K562 (cell line): Measurements from ENCODE around the gene ADGRD1.

Source experiments
- FOXK2 ChIP-seq, 2 experiments: fragments of 450-650 bp; IDR thresholded peaks in 1 of 2; conservative IDR thresholded peaks in 1 of 2; 2 replicates each; pipeline ENCODE4 v1.6.1; 2016; ENCODE audit warnings: low read depth in 2 of 2, mild to moderate bottlenecking in 1 of 2
- FOXP4 ChIP-seq: sonication (generic); formaldehyde crosslinking; IDR thresholded peaks from 2 replicates; pipeline ENCODE4 v1.8.0; 2022; ENCODE audit warnings: mild to moderate bottlenecking, missing genetic modification reagents, borderline replicate concordance
- MAFK ChIP-seq: IDR thresholded peaks from 2 replicates; pipeline ENCODE4 v1.6.1; 2011; ENCODE audit warnings: low read length, improper control_type of control experiment
- POLR2A ChIP-seq: fragments of 450-650 bp; conservative IDR thresholded peaks from 2 replicates; pipeline ENCODE4 v1.6.1; 2016
- POLR2AphosphoS5 ChIP-seq: IDR thresholded peaks from 2 replicates; pipeline ENCODE4 v1.6.1; 2011; ENCODE audit warnings: mild to moderate bottlenecking, low read depth, low read length, moderate library complexity; ENCODE audit not compliant: control insufficient read depth, insufficient read depth
- RFX5 ChIP-seq: IDR thresholded peaks from 2 replicates; pipeline ENCODE4 v1.6.1; 2011; ENCODE audit warnings: low read depth, mild to moderate bottlenecking, improper control_type of control experiment, low read length
- SMAD4 ChIP-seq: fragments of 250-450 bp; sonication (Bioruptor Pico); conservative IDR thresholded peaks from 2 replicates; pipeline ENCODE4 v1.8.0; 2021; ENCODE audit warnings: inconsistent platforms, mild to moderate bottlenecking, moderate library complexity
- ZBTB43 ChIP-seq: sonication (generic); formaldehyde crosslinking; IDR thresholded peaks from 2 replicates; pipeline ENCODE4 v1.8.0; 2023; ENCODE audit warnings: mild to moderate bottlenecking, missing genetic modification reagents
- ZEB2 ChIP-seq: fragments of 450-650 bp; IDR thresholded peaks from 2 replicates; pipeline ENCODE4 v1.6.1; 2016
- TF ChIP-seq, protein P1 (sequence below), 3 experiments: IDR thresholded peaks in 2 of 3; conservative IDR thresholded peaks in 1 of 3; 2 replicates each; pipeline ENCODE4 v1.5.1; 2011 to 2012; ENCODE audit warnings: low read length in 3 of 3, mild to moderate bottlenecking in 3 of 3, control low read depth in 2 of 3, improper control_type of control experiment in 1 of 3, inconsistent platforms in 1 of 3, low read depth in 1 of 3, mixed read lengths in 1 of 3, moderate library complexity in 1 of 3; ENCODE audit not compliant: insufficient read depth in 2 of 3
- TF ChIP-seq, protein P2 (sequence below): sonication (generic); formaldehyde crosslinking; IDR thresholded peaks from 2 replicates; pipeline ENCODE4 v1.8.1; 2022; ENCODE audit warnings: missing genetic modification reagents
- TF ChIP-seq, protein P3 (sequence below): sonication (generic); formaldehyde crosslinking; IDR thresholded peaks from 2 replicates; pipeline ENCODE4 v1.4.0; 2020; ENCODE audit warnings: mild to moderate bottlenecking, missing genetic modification reagents
- TF ChIP-seq, protein P4 (sequence below), 2 experiments: fragments of 450-650 bp in 1 of 2; sonication (generic) in 1 of 2; formaldehyde crosslinking in 1 of 2; IDR thresholded peaks in 1 of 2; conservative IDR thresholded peaks in 1 of 2; 2 replicates each; pipeline versions ENCODE4 v1.6.1 to v1.8.1; 2016 to 2023; ENCODE audit warnings: mild to moderate bottlenecking in 2 of 2, moderate library complexity in 2 of 2, inconsistent platforms in 1 of 2, missing genetic modification reagents in 1 of 2

- TF ChIP-seq, protein P1, sequence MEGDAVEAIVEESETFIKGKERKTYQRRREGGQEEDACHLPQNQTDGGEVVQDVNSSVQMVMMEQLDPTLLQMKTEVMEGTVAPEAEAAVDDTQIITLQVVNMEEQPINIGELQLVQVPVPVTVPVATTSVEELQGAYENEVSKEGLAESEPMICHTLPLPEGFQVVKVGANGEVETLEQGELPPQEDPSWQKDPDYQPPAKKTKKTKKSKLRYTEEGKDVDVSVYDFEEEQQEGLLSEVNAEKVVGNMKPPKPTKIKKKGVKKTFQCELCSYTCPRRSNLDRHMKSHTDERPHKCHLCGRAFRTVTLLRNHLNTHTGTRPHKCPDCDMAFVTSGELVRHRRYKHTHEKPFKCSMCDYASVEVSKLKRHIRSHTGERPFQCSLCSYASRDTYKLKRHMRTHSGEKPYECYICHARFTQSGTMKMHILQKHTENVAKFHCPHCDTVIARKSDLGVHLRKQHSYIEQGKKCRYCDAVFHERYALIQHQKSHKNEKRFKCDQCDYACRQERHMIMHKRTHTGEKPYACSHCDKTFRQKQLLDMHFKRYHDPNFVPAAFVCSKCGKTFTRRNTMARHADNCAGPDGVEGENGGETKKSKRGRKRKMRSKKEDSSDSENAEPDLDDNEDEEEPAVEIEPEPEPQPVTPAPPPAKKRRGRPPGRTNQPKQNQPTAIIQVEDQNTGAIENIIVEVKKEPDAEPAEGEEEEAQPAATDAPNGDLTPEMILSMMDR (IDR thresholded peaks at IDR 0.05 in 2 of 3, conservative IDR thresholded peaks at IDR 0.05 in 1 of 3; ENCODE audit: insufficient read depth in 2 of 3, low read depth in 1 of 3, low read length in 3 of 3), result no peak
- TF ChIP-seq, protein P2, sequence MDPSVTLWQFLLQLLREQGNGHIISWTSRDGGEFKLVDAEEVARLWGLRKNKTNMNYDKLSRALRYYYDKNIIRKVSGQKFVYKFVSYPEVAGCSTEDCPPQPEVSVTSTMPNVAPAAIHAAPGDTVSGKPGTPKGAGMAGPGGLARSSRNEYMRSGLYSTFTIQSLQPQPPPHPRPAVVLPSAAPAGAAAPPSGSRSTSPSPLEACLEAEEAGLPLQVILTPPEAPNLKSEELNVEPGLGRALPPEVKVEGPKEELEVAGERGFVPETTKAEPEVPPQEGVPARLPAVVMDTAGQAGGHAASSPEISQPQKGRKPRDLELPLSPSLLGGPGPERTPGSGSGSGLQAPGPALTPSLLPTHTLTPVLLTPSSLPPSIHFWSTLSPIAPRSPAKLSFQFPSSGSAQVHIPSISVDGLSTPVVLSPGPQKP (CRISPR knock-in tag), result no peak
- TF ChIP-seq ZEB2, result no peak
- TF ChIP-seq FOXP4, result no peak
- TF ChIP-seq SMAD4 (CRISPR knock-in tag), result no peak
- TF ChIP-seq RFX5, result no peak
- no peak for TF ChIP-seq FOXK2 (conservative IDR thresholded peaks at IDR 0.05 in 1 of 2, IDR thresholded peaks at IDR 0.05 in 1 of 2; ENCODE audit: low read depth in 2 of 2)
- TF ChIP-seq MAFK, result no peak
- TF ChIP-seq POLR2A, result no peak
- TF ChIP-seq ZBTB43, result no peak
- TF ChIP-seq, protein P3, sequence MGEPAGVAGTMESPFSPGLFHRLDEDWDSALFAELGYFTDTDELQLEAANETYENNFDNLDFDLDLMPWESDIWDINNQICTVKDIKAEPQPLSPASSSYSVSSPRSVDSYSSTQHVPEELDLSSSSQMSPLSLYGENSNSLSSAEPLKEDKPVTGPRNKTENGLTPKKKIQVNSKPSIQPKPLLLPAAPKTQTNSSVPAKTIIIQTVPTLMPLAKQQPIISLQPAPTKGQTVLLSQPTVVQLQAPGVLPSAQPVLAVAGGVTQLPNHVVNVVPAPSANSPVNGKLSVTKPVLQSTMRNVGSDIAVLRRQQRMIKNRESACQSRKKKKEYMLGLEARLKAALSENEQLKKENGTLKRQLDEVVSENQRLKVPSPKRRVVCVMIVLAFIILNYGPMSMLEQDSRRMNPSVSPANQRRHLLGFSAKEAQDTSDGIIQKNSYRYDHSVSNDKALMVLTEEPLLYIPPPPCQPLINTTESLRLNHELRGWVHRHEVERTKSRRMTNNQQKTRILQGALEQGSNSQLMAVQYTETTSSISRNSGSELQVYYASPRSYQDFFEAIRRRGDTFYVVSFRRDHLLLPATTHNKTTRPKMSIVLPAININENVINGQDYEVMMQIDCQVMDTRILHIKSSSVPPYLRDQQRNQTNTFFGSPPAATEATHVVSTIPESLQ (CRISPR knock-in tag), result no peak
- TF ChIP-seq, protein P4, sequence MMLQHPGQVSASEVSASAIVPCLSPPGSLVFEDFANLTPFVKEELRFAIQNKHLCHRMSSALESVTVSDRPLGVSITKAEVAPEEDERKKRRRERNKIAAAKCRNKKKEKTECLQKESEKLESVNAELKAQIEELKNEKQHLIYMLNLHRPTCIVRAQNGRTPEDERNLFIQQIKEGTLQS (IDR thresholded peaks at IDR 0.05), result no peak
- TF ChIP-seq, protein P4 (CRISPR knock-in tag; conservative IDR thresholded peaks at IDR 0.05), result no peak
- no peak for TF ChIP-seq POLR2AphosphoS5
Measured at GRCh38 chr12:131048611-131048990, 94.9 kb downstream of the ADGRD1 start.
